ENCODE measurements around the gene RASGRF2.
"Not testable (repeated sequence)": the region's sequence is repeated elsewhere in the genome, so short reads cannot be mapped to it uniquely, and the experiment has no call there.

The RASGRF2 gene

DNA sequence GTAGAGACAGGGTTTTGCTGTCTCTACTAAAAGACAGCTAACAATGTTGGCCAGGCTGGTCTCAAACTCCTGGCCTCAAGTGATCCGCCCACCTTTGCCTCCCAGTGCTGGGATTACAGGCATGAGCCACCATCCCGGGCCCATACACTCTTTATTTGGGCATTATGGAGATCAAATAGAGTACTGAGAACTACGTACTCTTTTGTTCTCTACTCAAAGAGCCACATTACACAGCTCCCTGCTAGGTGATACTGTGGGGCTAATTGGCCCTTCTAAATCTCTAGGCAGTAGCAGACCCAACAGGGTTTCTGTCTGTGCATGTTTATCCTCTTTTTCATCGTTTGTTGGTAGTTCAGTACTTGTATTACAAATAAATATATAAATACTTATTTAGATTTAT, 289.1 kb downstream of the RASGRF2 start:
- TF ChIP-seq, protein P1, sequence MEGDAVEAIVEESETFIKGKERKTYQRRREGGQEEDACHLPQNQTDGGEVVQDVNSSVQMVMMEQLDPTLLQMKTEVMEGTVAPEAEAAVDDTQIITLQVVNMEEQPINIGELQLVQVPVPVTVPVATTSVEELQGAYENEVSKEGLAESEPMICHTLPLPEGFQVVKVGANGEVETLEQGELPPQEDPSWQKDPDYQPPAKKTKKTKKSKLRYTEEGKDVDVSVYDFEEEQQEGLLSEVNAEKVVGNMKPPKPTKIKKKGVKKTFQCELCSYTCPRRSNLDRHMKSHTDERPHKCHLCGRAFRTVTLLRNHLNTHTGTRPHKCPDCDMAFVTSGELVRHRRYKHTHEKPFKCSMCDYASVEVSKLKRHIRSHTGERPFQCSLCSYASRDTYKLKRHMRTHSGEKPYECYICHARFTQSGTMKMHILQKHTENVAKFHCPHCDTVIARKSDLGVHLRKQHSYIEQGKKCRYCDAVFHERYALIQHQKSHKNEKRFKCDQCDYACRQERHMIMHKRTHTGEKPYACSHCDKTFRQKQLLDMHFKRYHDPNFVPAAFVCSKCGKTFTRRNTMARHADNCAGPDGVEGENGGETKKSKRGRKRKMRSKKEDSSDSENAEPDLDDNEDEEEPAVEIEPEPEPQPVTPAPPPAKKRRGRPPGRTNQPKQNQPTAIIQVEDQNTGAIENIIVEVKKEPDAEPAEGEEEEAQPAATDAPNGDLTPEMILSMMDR (IDR thresholded peaks at IDR 0.05; ENCODE audit: low read depth, low read length, missing control alignments), result no peak
- H3K4me3 ChIP-seq (replicated peaks; ENCODE audit: low read depth, low read length), result no peak overlapping the region
- no peak for DNase-seq (ENCODE audit: extremely low read depth, low read depth)

- DNase-seq (ENCODE audit: extremely low read depth, low read depth), result no peak
- TF ChIP-seq, protein P1 (IDR thresholded peaks at IDR 0.05; ENCODE audit: low read depth, low read length, missing control alignments), result no peak
- H3K4me3 ChIP-seq (replicated peaks; ENCODE audit: low read depth, low read length), result no peak overlapping the region
These were observed 289.8 kb downstream of the RASGRF2 start for GRCh38 chr5:81250004-81250403.

- no peak overlapping the region for H3K4me3 ChIP-seq (replicated peaks; ENCODE audit: low read depth, low read length)
- TF ChIP-seq, protein P1 (IDR thresholded peaks at IDR 0.05; ENCODE audit: low read depth, low read length, missing control alignments), result no peak
- DNase-seq (ENCODE audit: extremely low read depth, low read depth), result no peak
These were observed 291.8 kb downstream of the RASGRF2 start for GRCh38 chr5:81251922-81252321.

- TF ChIP-seq, protein P1 (IDR thresholded peaks at IDR 0.05; ENCODE audit: low read depth, low read length, missing control alignments), result no peak
- DNase-seq (ENCODE audit: extremely low read depth, low read depth), result no peak
- H3K4me3 ChIP-seq (replicated peaks; ENCODE audit: low read depth, low read length), result no peak overlapping the region
These were observed 292.7 kb downstream of the RASGRF2 start for GRCh38 chr5:81252904-81253303.

DNA sequence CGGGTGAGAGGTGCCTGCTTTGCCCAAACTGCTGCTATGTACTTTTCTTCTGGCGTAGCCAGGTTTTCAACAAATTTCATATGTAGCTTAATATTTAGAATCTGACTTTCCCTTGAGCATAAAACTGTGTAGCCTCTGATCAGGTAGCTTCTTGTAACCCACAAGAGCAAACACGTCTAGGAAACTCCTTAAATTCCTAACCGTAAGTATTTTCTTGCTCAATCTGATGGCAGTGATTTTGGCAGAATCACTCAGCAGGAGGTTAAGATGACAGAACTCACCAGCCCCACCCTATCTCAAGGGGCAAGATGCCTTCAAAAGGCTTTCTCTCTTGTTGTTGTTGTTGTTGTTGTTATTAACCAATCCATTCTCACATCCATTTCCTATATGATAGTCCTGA, 293.7 kb downstream of the RASGRF2 start:
- TF ChIP-seq, protein P1 (IDR thresholded peaks at IDR 0.05; ENCODE audit: low read depth, low read length, missing control alignments), result no peak
- no peak overlapping the region for H3K4me3 ChIP-seq (replicated peaks; ENCODE audit: low read depth, low read length)
- no peak for DNase-seq (ENCODE audit: extremely low read depth, low read depth)

DNA sequence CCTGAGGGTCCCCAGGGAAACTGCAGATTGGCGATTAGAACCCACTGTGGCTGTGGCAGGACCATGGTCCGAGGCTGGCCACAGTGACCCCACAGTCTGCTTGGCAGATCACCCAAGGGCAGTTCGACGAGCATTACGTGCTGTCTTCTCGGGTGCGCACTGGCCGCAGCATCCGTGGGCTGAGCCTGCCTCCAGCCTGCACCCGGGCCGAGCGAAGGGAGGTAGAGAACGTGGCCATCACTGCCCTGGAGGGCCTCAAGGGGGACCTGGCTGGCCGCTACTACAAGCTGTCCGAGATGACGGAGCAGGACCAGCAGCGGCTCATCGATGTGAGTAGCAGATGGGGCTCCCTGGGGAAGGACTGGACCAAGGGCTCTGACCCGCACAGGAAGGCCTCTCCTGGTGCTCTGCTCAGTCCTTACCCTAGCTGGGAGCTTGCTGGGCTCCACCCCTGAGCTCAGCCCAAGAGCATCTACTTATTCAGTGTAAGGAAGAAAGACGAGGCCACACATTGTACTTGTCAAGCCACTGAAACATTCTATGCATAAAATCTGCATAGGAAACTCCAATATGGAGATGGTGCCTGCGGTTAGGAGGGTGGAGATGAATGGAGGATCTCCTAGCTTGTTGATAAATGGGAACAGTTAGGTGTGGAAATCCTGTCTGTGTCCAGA, 294.9 kb downstream of the RASGRF2 start:
- no peak overlapping the region for H3K4me3 ChIP-seq (replicated peaks; ENCODE audit: low read depth, low read length)
- TF ChIP-seq, protein P1 (IDR thresholded peaks at IDR 0.05; ENCODE audit: low read depth, low read length, missing control alignments), result no peak
- no peak for DNase-seq (ENCODE audit: extremely low read depth, low read depth)

DNA sequence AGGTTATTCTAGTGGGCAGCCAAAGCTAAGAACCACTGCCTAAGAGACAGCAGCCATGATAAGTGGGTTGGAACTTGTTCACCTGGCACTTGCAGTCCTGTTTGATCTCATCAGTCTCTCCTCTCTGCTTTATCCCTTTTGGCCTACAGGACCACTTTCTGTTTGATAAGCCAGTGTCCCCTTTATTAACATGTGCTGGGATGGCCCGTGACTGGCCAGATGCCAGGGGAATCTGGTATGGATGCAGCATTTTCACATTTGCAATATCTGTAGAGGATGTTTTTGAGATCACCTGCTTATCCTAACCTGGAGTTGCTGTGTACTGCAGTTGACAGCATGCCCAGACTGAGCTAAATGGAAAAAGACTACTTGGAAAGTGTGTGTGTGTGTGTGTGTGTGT, 296.6 kb downstream of the RASGRF2 start:
- TF ChIP-seq, protein P1 (IDR thresholded peaks at IDR 0.05; ENCODE audit: low read depth, low read length, missing control alignments), result no peak
- no peak for DNase-seq (ENCODE audit: extremely low read depth, low read depth)
- H3K4me3 ChIP-seq (replicated peaks; ENCODE audit: low read depth, low read length), result no peak overlapping the region

GRCh38 chr5:81262796-81263195, 302.6 kb downstream of the RASGRF2 start:
- DNase-seq (ENCODE audit: extremely low read depth, low read depth); H3K4me3 ChIP-seq (replicated peaks; ENCODE audit: low read depth, low read length): not testable (repeated sequence)

Data from HFF-Myc (cell line).